Measurements from ENCODE around the gene FRMD4A.

The FRMD4A gene

GRCh38 chr10:13649844-13650520, 680.7 kb downstream of the FRMD4A start:
- no peak overlapping the region for H3K4me2 ChIP-seq (ENCODE audit: low read length)
- no peaks in the 10 kb centered on the region for H3K79me2 ChIP-seq (ENCODE audit: control insufficient read depth, low read length)
- no peak overlapping the region for H3K4me3 ChIP-seq (ENCODE audit: low read length)
- no peaks in the 10 kb centered on the region for H3K36me3 ChIP-seq (ENCODE audit: control insufficient read depth, low read length)
- H3K27ac ChIP-seq (ENCODE audit: low read depth, low read length) = no peak overlapping the region
- no peaks in the 10 kb centered on the region for H3K27me3 ChIP-seq (ENCODE audit: control insufficient read depth, low read length)
- H3K9me2 ChIP-seq (replicated peaks; ENCODE audit: control insufficient read depth, low read length) = no peaks in the 10 kb centered on the region
- H3K4me1 ChIP-seq (ENCODE audit: control insufficient read depth, low read length) = no peaks in the 10 kb centered on the region
- no peaks in the 10 kb centered on the region for H3K9me3 ChIP-seq (ENCODE audit: control insufficient read depth, insufficient read depth, low read length)
- no peak for TF ChIP-seq CTCF (IDR thresholded peaks at IDR 0.05; ENCODE audit: low read depth, low read length, poor library complexity, severe bottlenecking)
- no peak for TF ChIP-seq EZH2phosphoT487 (IDR thresholded peaks at IDR 0.05; ENCODE audit: borderline replicate concordance, low read length)
- H4K20me1 ChIP-seq (ENCODE audit: control insufficient read depth, insufficient read depth, low read depth, low read length) = no peaks in the 10 kb centered on the region
- no peaks in the 10 kb centered on the region for H3F3A ChIP-seq (ENCODE audit: control insufficient read depth, insufficient read depth)

- no peaks in the 10 kb centered on the region for H3K79me2 ChIP-seq (ENCODE audit: control insufficient read depth, low read length)
- H3K9me2 ChIP-seq (replicated peaks; ENCODE audit: control insufficient read depth, low read length) = no peaks in the 10 kb centered on the region
- H3K36me3 ChIP-seq (ENCODE audit: control insufficient read depth, low read length) = no peaks in the 10 kb centered on the region
- no peaks in the 10 kb centered on the region for H3K27me3 ChIP-seq (ENCODE audit: control insufficient read depth, low read length)
- no peaks in the 10 kb centered on the region for H4K20me1 ChIP-seq (ENCODE audit: control insufficient read depth, insufficient read depth, low read depth, low read length)
- no peaks in the 10 kb centered on the region for H3F3A ChIP-seq (ENCODE audit: control insufficient read depth, insufficient read depth)
- no peaks in the 10 kb centered on the region for H3K4me1 ChIP-seq (ENCODE audit: control insufficient read depth, low read length)
- no peak overlapping the region for H3K27ac ChIP-seq (ENCODE audit: low read depth, low read length)
- no peak overlapping the region for H3K4me2 ChIP-seq (ENCODE audit: low read length)
- no peak overlapping the region for H3K4me3 ChIP-seq (ENCODE audit: low read length)
- H3K9me3 ChIP-seq (ENCODE audit: control insufficient read depth, insufficient read depth, low read length) = no peaks in the 10 kb centered on the region
- TF ChIP-seq EZH2phosphoT487 (IDR thresholded peaks at IDR 0.05; ENCODE audit: borderline replicate concordance, low read length) = no peak
- TF ChIP-seq CTCF (IDR thresholded peaks at IDR 0.05; ENCODE audit: low read depth, low read length, poor library complexity, severe bottlenecking) = no peak
Measured at GRCh38 chr10:13648425-13648824, 682.3 kb downstream of the FRMD4A start.

GRCh38 chr10:13644866-13645265, 685.9 kb downstream of the FRMD4A start:
- no peak overlapping the region for H3K4me3 ChIP-seq (ENCODE audit: low read length)
- H3K9me3 ChIP-seq (ENCODE audit: control insufficient read depth, insufficient read depth, low read length) = peaks cover 14% of the 10 kb centered on the region; the same call in 1 of the 2 replicates
- no peaks in the 10 kb centered on the region for H3K9me2 ChIP-seq (replicated peaks; ENCODE audit: control insufficient read depth, low read length)
- H3K27ac ChIP-seq (ENCODE audit: low read depth, low read length) = no peak overlapping the region
- H3K4me2 ChIP-seq (ENCODE audit: low read length) = no peak overlapping the region
- no peaks in the 10 kb centered on the region for H3K4me1 ChIP-seq (ENCODE audit: control insufficient read depth, low read length)
- no peaks in the 10 kb centered on the region for H4K20me1 ChIP-seq (ENCODE audit: control insufficient read depth, insufficient read depth, low read depth, low read length)
- no peaks in the 10 kb centered on the region for H3K36me3 ChIP-seq (ENCODE audit: control insufficient read depth, low read length)
- no peaks in the 10 kb centered on the region for H3F3A ChIP-seq (ENCODE audit: control insufficient read depth, insufficient read depth)
- TF ChIP-seq CTCF (IDR thresholded peaks at IDR 0.05; ENCODE audit: low read depth, low read length, poor library complexity, severe bottlenecking) = no peak
- TF ChIP-seq EZH2phosphoT487 (IDR thresholded peaks at IDR 0.05; ENCODE audit: borderline replicate concordance, low read length) = no peak
- H3K79me2 ChIP-seq (ENCODE audit: control insufficient read depth, low read length) = no peaks in the 10 kb centered on the region
- H3K27me3 ChIP-seq (ENCODE audit: control insufficient read depth, low read length) = no peaks in the 10 kb centered on the region
